HCT116 (cell line): ENCODE measurements around the gene OST4. TPM values are rescaled to one million over a fixed set of nuclear protein-coding genes. Genes with fewer than 3 reads are reported as not detected.

Experiments
- ATAC-seq: fragments of 200-7000 bp; cut with Tn5 transposase; 2 replicates; pipeline ENCODE4 v1.9.1; 2020; ENCODE audit warnings: mild to moderate bottlenecking, moderate library complexity
- BruUV-seq: library from RNA; stranded (reverse); fragments of 400-500 nt; replicated peaks from 2 replicates; lab custom pipeline; 2021; lab: Mats Ljungman, UMichigan
- CTCF ChIA-PET: fragments of 300-600 bp; sonication (Branson Sonifier 250); formaldehyde crosslinking; loops from one replicate; lab custom pipeline; 2021; ENCODE audit warnings: antibody characterized with exemption; lab: Charles Lee
- POLR2A ChIA-PET: fragments of 300-600, 350-600 bp; sonication (Branson Sonifier 250); formaldehyde crosslinking; loops from one replicate; lab custom pipeline; 2021; ENCODE audit warnings: antibody characterized with exemption; lab: Charles Lee
- RAD21 ChIA-PET, 2 experiments: fragments of 300-600 bp; sonication (Branson Sonifier 250); formaldehyde crosslinking; loops; one replicate each; lab custom pipeline; 2023; ENCODE audit warnings: low total read pairs in 2 of 2; ENCODE audit not compliant: uncharacterized antibody in 2 of 2, unreplicated experiment in 2 of 2, low non-redundant PET in 1 of 2; lab: Charles Lee
- DNase-seq: peaks from one replicate; pipeline ENCODE4 v3.0.0-alpha.2; 2010; ENCODE audit warnings: low read depth, low spot score
- H2AFZ ChIP-seq: fragments of 200-600 bp; shearing (Covaris generic), sonication (generic); 2 replicates; pipeline ENCODE4 v1.6.1; 2017; ENCODE audit warnings: low read depth, mixed run types, mixed read lengths, antibody characterized with exemption, low read length; ENCODE audit not compliant: poor library complexity, severe bottlenecking
- H3K27ac ChIP-seq: 2 replicates; pipeline ENCODE4 v1.5.1; 2012; ENCODE audit warnings: low read depth, low read length
- H3K27me3 ChIP-seq: fragments of 200-600 bp; sonication (generic); 2 replicates; pipeline ENCODE4 v1.6.1; 2016; ENCODE audit warnings: mixed run types, low read length, mixed read lengths; ENCODE audit not compliant: insufficient read depth
- H3K36me3 ChIP-seq, 2 experiments: fragments of 200-500 bp in 1 of 2; fragments of 200-600 bp in 1 of 2; sonication (Bioruptor generic) in 1 of 2; sonication (generic) in 1 of 2; 2 replicates each; pipeline versions ENCODE4 v1.5.1 to v1.6.1; 2014 to 2016; ENCODE audit warnings: low read length in 2 of 2, inconsistent platforms in 1 of 2, mixed read lengths in 1 of 2, mixed run types in 1 of 2; ENCODE audit not compliant: insufficient read depth in 2 of 2, control insufficient read depth in 1 of 2
- H3K4me1 ChIP-seq, 2 experiments: fragments of 200-600 bp in 1 of 2; sonication (generic) in 1 of 2; 2 replicates each; pipeline versions ENCODE4 v1.5.1 to v1.6.1; 2012 to 2017; ENCODE audit warnings: low read length in 2 of 2, inconsistent platforms in 1 of 2, mild to moderate bottlenecking in 1 of 2, mixed read lengths in 1 of 2, mixed run types in 1 of 2, moderate library complexity in 1 of 2; ENCODE audit not compliant: insufficient read depth in 2 of 2, control insufficient read depth in 1 of 2
- H3K4me2 ChIP-seq: fragments of 200-600 bp; sonication (generic); 2 replicates; pipeline ENCODE4 v1.6.1; 2017; ENCODE audit warnings: mixed run types, low read length, mixed read lengths
- H3K4me3 ChIP-seq, 2 experiments: fragments of 200-600 bp in 1 of 2; sonication (generic) in 1 of 2; replicated peaks in 1 of 2; 2 replicates each; pipeline ENCODE4 v1.5.1; 2011 to 2016; ENCODE audit warnings: low read length in 2 of 2, control low read depth in 1 of 2, low read depth in 1 of 2, mild to moderate bottlenecking in 1 of 2, mixed read lengths in 1 of 2, mixed run types in 1 of 2
- H3K79me2 ChIP-seq: fragments of 200-600 bp; sonication (generic); 2 replicates; pipeline ENCODE4 v1.6.1; 2017; ENCODE audit warnings: mild to moderate bottlenecking, mixed run types, low read length, moderate library complexity, mixed read lengths; ENCODE audit not compliant: insufficient read depth
- H3K9ac ChIP-seq: fragments of 200-600 bp; sonication (generic); 2 replicates; pipeline ENCODE4 v1.6.1; 2016; ENCODE audit warnings: low read length, mixed read lengths
- H3K9me2 ChIP-seq: fragments of 200-600 bp; sonication (generic), shearing (Covaris generic); 2 replicates; pipeline ENCODE4 v1.6.1; 2017; ENCODE audit warnings: mixed run types, mild to moderate bottlenecking, moderate library complexity; ENCODE audit not compliant: insufficient read depth
- H3K9me3 ChIP-seq, 2 experiments: fragments of 200-500 bp in 1 of 2; fragments of 200-600 bp in 1 of 2; sonication (Bioruptor generic) in 1 of 2; sonication (generic) in 1 of 2; 2 replicates each; pipeline ENCODE4 v1.6.1; 2014 to 2017; ENCODE audit warnings: low read length in 2 of 2, mixed read lengths in 2 of 2, inconsistent platforms in 1 of 2, low read depth in 1 of 2, mild to moderate bottlenecking in 1 of 2, mixed run types in 1 of 2, moderate library complexity in 1 of 2; ENCODE audit not compliant: control insufficient read depth in 1 of 2, insufficient read depth in 1 of 2
- H4K20me1 ChIP-seq: fragments of 200-600 bp; sonication (generic), shearing (Covaris generic); 2 replicates; pipeline ENCODE4 v1.6.1; 2017; ENCODE audit warnings: mixed run types, mild to moderate bottlenecking, moderate library complexity; ENCODE audit not compliant: insufficient read depth
- CBX3 ChIP-seq: IDR thresholded peaks from 2 replicates; pipeline ENCODE4 v1.6.1; 2012; ENCODE audit warnings: low read depth
- CTCF ChIP-seq, 3 experiments: fragments of 200-600 bp in 1 of 3; sonication (generic) in 1 of 3; IDR thresholded peaks in 2 of 3; conservative IDR thresholded peaks in 1 of 3; 2 replicates each; pipeline ENCODE4 v1.5.1; 2012 to 2017; ENCODE audit warnings: low read depth in 2 of 3, low read length in 2 of 3, antibody characterized with exemption in 1 of 3, borderline replicate concordance in 1 of 3, control low read depth in 1 of 3, mild to moderate bottlenecking in 1 of 3, mixed read lengths in 1 of 3, mixed run types in 1 of 3, moderate library complexity in 1 of 3; ENCODE audit not compliant: insufficient read depth in 1 of 3
- SIN3A ChIP-seq: IDR thresholded peaks from 2 replicates; pipeline ENCODE4 v1.6.1; 2012; ENCODE audit warnings: low read depth
- ZFX ChIP-seq: fragments of 450-650 bp; IDR thresholded peaks from 2 replicates; pipeline ENCODE4 v1.6.1; 2017
- intact Hi-C: fragments of 100-400 bp; cut with micrococcal nuclease; formaldehyde crosslinking; loops from 2 replicates; pipeline ENCODE4 v1.10.0; 2022
- total RNA-seq: library from RNA; stranded (reverse); gene quantifications from one replicate; pipeline ENCODE4 v1.2.1, GENCODE V29; 2021; ENCODE audit not compliant: unreplicated experiment

OST4 gene
- total RNA-seq, 1 experiment from 2014 or later = 187 TPM

- ChIA-PET POLR2A (interaction anchor here (1.4 kb wide), 2 partner anchors 9 to 21 kb away, joined by 5 to 6 read pairs; partner anchors contain the start of gene AGBL5), RAD21 (no interaction called here), CTCF (interaction anchor here (0.9 to 1.3 kb wide), 7 partner anchors 9 to 221 kb away, joined by 3 to 7 read pairs (median 3); partner anchors contain the start of genes AGBL5 and KHK)
- peak overlapping the region; percentile 89 for H3K9ac ChIP-seq
- ATAC-seq (peak; percentile 53), DNase-seq (no peak)
- peaks cover 13 to 16% of the 10 kb centered on the region in 2 experiments; a peak in 2 of 4 replicates for H3K36me3 ChIP-seq
- BruUV-seq = no TSS peak
- no peaks in the 10 kb centered on the region for H3K9me2 ChIP-seq
- peak overlapping the region; percentile 55; the same call in 1 of the 2 replicates for H3K27ac ChIP-seq
- peaks cover 7 to 18% of the 10 kb centered on the region in 2 experiments for H3K4me1 ChIP-seq
- TF ChIP-seq ZFX = 0 out of 2 replicates have a peak, but pooled peaks have one; percentile 8
- TF ChIP-seq CBX3 = no peak
- H3K4me2 ChIP-seq = peak overlapping the region; percentile 89
- peak overlapping the region; percentile 48 to 98 for H3K4me3 ChIP-seq
- H3K27me3 ChIP-seq = no peaks in the 10 kb centered on the region
- no peak overlapping the region for H2AFZ ChIP-seq
- intact Hi-C loops = no loop called here
- H3K9me3 ChIP-seq = no peaks in the 10 kb centered on the region
- H3K79me2 ChIP-seq = peaks cover 33% of the 10 kb centered on the region
- no peaks in the 10 kb centered on the region for H4K20me1 ChIP-seq
These were observed 756 bp upstream of the OST4 start for GRCh38 chr2:27071990-27072830.

- Histone ChIP-seq H3K36me3 (peaks cover 16 to 17% of the 10 kb centered on the region in 2 experiments; a peak in 3 of 4 replicates), H3K27me3 (no peaks in the 10 kb centered on the region), H3K79me2 (peaks cover 33% of the 10 kb centered on the region), H3K27ac (peak overlapping the region; percentile 62), H3K9ac (peak overlapping the region; percentile 89), H3K4me2 (peak overlapping the region; percentile 89), H3K4me1 (peaks cover 7 to 18% of the 10 kb centered on the region in 2 experiments), H2AFZ (no peak overlapping the region), H3K9me3 (no peaks in the 10 kb centered on the region), H4K20me1 (no peaks in the 10 kb centered on the region), H3K4me3 (peak overlapping the region; percentile 98 to 99), H3K9me2 (no peaks in the 10 kb centered on the region)
- ChIA-PET RAD21 (no interaction called here), POLR2A (interaction anchor here (1.2 to 1.4 kb wide), 3 partner anchors 9 to 19 kb away, joined by 3 to 6 read pairs (median 5); partner anchors contain the start of gene AGBL5), CTCF (interaction anchor here (0.8 to 1.2 kb wide), 6 partner anchors 10 to 223 kb away, joined by 3 to 7 read pairs (median 3); partner anchors contain the start of genes AGBL5 and KHK)
- no peak for DNase-seq
- BruUV-seq = TSS peak; percentile 69
- peak; percentile 1; the same call in 1 of the 2 replicates for TF ChIP-seq SIN3A
- no peak for TF ChIP-seq CTCF (IDR thresholded peaks at IDR 0.05 in 2 of 3, conservative IDR thresholded peaks at IDR 0.05 in 1 of 3; ENCODE audit: borderline replicate concordance in 1 of 3, insufficient read depth in 1 of 3, low read depth in 2 of 3, low read length in 2 of 3)
- intact Hi-C loops = no loop called here
- no peak for ATAC-seq
These were observed 689 bp downstream of the OST4 start for GRCh38 chr2:27070653-27071276.
